CD4-positive, CD25-positive, alpha-beta regulatory T cell (primary cell): ENCODE results near the gene ACP7. TPM values are rescaled to one million over a fixed set of nuclear protein-coding genes. Genes with fewer than 3 reads are reported as not detected.
A peak's percentile ranks its signal among the peaks of the same experiment; 100 is the strongest.

Experiments used
- ATAC-seq, 2 donors: fragments of 150-1000 bp; cut with Tn5 transposase; one replicate each; pipeline ENCODE4 v1.10.0; 2021; ENCODE audit warnings: low read depth in 2 of 2, moderate number of reproducible peaks in 2 of 2, moderate library complexity in 1 of 2
- DNase-seq, 3 donors: peaks; one replicate each; pipeline versions ENCODE4 v3.0.0 to v3.0.0-alpha.2; 2012 to 2022; ENCODE audit warnings: mixed read lengths in 1 of 3
- H3K27ac ChIP-seq: one replicate; pipeline ENCODE4 v1.7.0; 2013; ENCODE audit warnings: mild to moderate bottlenecking, low read length; ENCODE audit not compliant: insufficient read depth, poor library complexity, severe bottlenecking
- H3K27me3 ChIP-seq: one replicate; pipeline ENCODE4 v1.7.0; 2013; ENCODE audit warnings: low read length; ENCODE audit not compliant: control insufficient read depth, insufficient read depth
- H3K36me3 ChIP-seq: one replicate; pipeline ENCODE4 v1.7.0; 2013; ENCODE audit warnings: mild to moderate bottlenecking, low read length, moderate library complexity; ENCODE audit not compliant: control insufficient read depth, insufficient read depth
- H3K4me1 ChIP-seq: 2 replicates; pipeline ENCODE4 v1.7.0; 2013; ENCODE audit warnings: mild to moderate bottlenecking, low read length; ENCODE audit not compliant: insufficient read depth, control insufficient read depth, poor library complexity, severe bottlenecking
- H3K4me3 ChIP-seq: one replicate; pipeline ENCODE4 v1.7.0; 2013; ENCODE audit warnings: low read depth, mild to moderate bottlenecking, low read length, moderate library complexity
- H3K9me3 ChIP-seq, 2 experiments: 1 replicate in 1 of 2; 2 replicates in 1 of 2; pipeline ENCODE4 v1.7.0; 2013; ENCODE audit warnings: low read length in 2 of 2, mild to moderate bottlenecking in 1 of 2, moderate library complexity in 1 of 2; ENCODE audit not compliant: control insufficient read depth in 2 of 2
- H3K27ac Mint-ChIP-seq, 3 donors: one replicate each; pipeline ENCODE4 v1.8.0; 2020 to 2022; ENCODE audit warnings: mild to moderate bottlenecking in 3 of 3, mixed read lengths in 3 of 3, moderate library complexity in 2 of 3
- H3K27me3 Mint-ChIP-seq: one replicate; pipeline ENCODE4 v1.8.0; 2022; ENCODE audit warnings: mild to moderate bottlenecking, mixed read lengths
- H3K36me3 Mint-ChIP-seq: one replicate; pipeline ENCODE4 v1.8.0; 2020; ENCODE audit warnings: mixed read lengths
- H3K4me1 Mint-ChIP-seq, 4 donors: one replicate each; pipeline ENCODE4 v1.8.0; 2020 to 2022; ENCODE audit warnings: mixed read lengths in 4 of 4, mild to moderate bottlenecking in 1 of 4
- H3K4me3 Mint-ChIP-seq, 4 donors: one replicate each; pipeline ENCODE4 v1.8.0; 2020 to 2022; ENCODE audit warnings: mild to moderate bottlenecking in 4 of 4, mixed read lengths in 4 of 4, moderate library complexity in 3 of 4
- H3K9me3 Mint-ChIP-seq, 7 donors: one replicate each; pipeline ENCODE4 v1.8.0; 2020 to 2022; ENCODE audit warnings: mixed read lengths in 7 of 7, mild to moderate bottlenecking in 3 of 7, moderate library complexity in 2 of 7
- polyA plus RNA-seq, 4 donors: library from polyadenylated mRNA; unstranded; fragments of 300-500 nt; fragmentation: Illumina TruSeq; gene quantifications; one replicate each; pipeline ENCODE4 v1.2.3, GENCODE V29; 2021
- total RNA-seq: library from RNA; stranded (reverse); gene quantifications from one replicate; pipeline ENCODE4 v1.2.3, GENCODE V29; 2022

Gene ACP7
- total and polyA plus RNA-seq, 5 donors from 2014 or later, result not detected

GRCh38 chr19:39078436-39079200 lies 5.5 kb upstream of the ACP7 start:
- Mint-ChIP-seq H3K27me3 (peaks cover 44% of the 10 kb centered on the region), H3K27ac (no peak overlapping the region), H3K4me3 (no peak overlapping the region), H3K4me1 (peaks cover 3 to 29% (median 11%) of the 10 kb centered on the region in 4 donors), H3K9me3 (peaks cover 0 to 1% (median 0%) of the 10 kb centered on the region in 7 donors), H3K36me3 (no peaks in the 10 kb centered on the region)
- Histone ChIP-seq H3K4me1 (peaks cover 16% of the 10 kb centered on the region), H3K36me3 (no peaks in the 10 kb centered on the region), H3K4me3 (no peak overlapping the region), H3K27me3 (peaks cover 18% of the 10 kb centered on the region), H3K9me3 (no peaks in the 10 kb centered on the region), H3K27ac (no peak overlapping the region)
- ATAC-seq (no peak), DNase-seq (no peak)

GRCh38 chr19:39080431-39080830 lies 3.7 kb upstream of the ACP7 start:
- H3K27ac ChIP-seq, result no peak overlapping the region
- no peak overlapping the region for H3K27ac Mint-ChIP-seq
- H3K9me3 ChIP-seq, result no peaks in the 10 kb centered on the region
- DNase-seq, result no peak
- peaks cover 0 to 30% (median 5%) of the 10 kb centered on the region in 4 donors for H3K4me1 Mint-ChIP-seq
- no peak overlapping the region for H3K4me3 Mint-ChIP-seq
- peaks cover 0 to 1% (median 0%) of the 10 kb centered on the region in 7 donors for H3K9me3 Mint-ChIP-seq
- no peaks in the 10 kb centered on the region for H3K36me3 Mint-ChIP-seq
- H3K27me3 Mint-ChIP-seq, result peaks cover 56% of the 10 kb centered on the region
- H3K4me1 ChIP-seq, result peaks cover 14% of the 10 kb centered on the region
- H3K36me3 ChIP-seq, result no peaks in the 10 kb centered on the region
- no peak for ATAC-seq
- peaks cover 27% of the 10 kb centered on the region for H3K27me3 ChIP-seq
- H3K4me3 ChIP-seq, result no peak overlapping the region

- Mint-ChIP-seq H3K36me3 (no peaks in the 10 kb centered on the region), H3K4me1 (peaks cover 0 to 29% (median 5%) of the 10 kb centered on the region in 4 donors), H3K27ac (no peak overlapping the region), H3K9me3 (no peaks in the 10 kb centered on the region), H3K27me3 (peaks cover 73% of the 10 kb centered on the region), H3K4me3 (no peak overlapping the region)
- Histone ChIP-seq H3K4me1 (peaks cover 14% of the 10 kb centered on the region), H3K27ac (no peak overlapping the region), H3K36me3 (no peaks in the 10 kb centered on the region), H3K27me3 (peaks cover 27% of the 10 kb centered on the region), H3K4me3 (no peak overlapping the region), H3K9me3 (no peaks in the 10 kb centered on the region)
- DNase-seq, result no peak
- no peak for ATAC-seq
These were observed 2.0 kb upstream of the ACP7 start for GRCh38 chr19:39082167-39082566.

GRCh38 chr19:39082745-39083598 lies 1.2 kb upstream of the ACP7 start:
- no peak for DNase-seq
- Histone ChIP-seq H3K36me3 (no peaks in the 10 kb centered on the region), H3K27me3 (peaks cover 27% of the 10 kb centered on the region), H3K4me1 (peaks cover 14% of the 10 kb centered on the region), H3K9me3 (no peaks in the 10 kb centered on the region), H3K4me3 (no peak overlapping the region), H3K27ac (no peak overlapping the region)
- H3K4me1 Mint-ChIP-seq, result peaks cover 0 to 29% (median 5%) of the 10 kb centered on the region in 4 donors
- peak overlapping the region in 3 of 4 donors; percentile 68 to 74 (median 71) for H3K4me3 Mint-ChIP-seq
- no peaks in the 10 kb centered on the region for H3K36me3 Mint-ChIP-seq
- peaks cover 79% of the 10 kb centered on the region for H3K27me3 Mint-ChIP-seq
- H3K27ac Mint-ChIP-seq, result peak overlapping the region in 1 of 3 donors; percentile 82
- no peaks in the 10 kb centered on the region for H3K9me3 Mint-ChIP-seq
- no peak for ATAC-seq

GRCh38 chr19:39083599-39083982 lies 577 bp upstream of the ACP7 start:
- no peak overlapping the region for H3K27ac ChIP-seq
- no peaks in the 10 kb centered on the region for H3K36me3 ChIP-seq
- H3K4me3 ChIP-seq, result no peak overlapping the region
- DNase-seq, result no peak
- H3K27me3 ChIP-seq, result peaks cover 25% of the 10 kb centered on the region
- Mint-ChIP-seq H3K27me3 (peaks cover 80% of the 10 kb centered on the region), H3K27ac (peak overlapping the region in 1 of 3 donors; percentile 82), H3K4me3 (peak overlapping the region in 3 of 4 donors; percentile 68 to 74 (median 71)), H3K4me1 (peaks cover 0 to 29% (median 5%) of the 10 kb centered on the region in 4 donors), H3K36me3 (no peaks in the 10 kb centered on the region), H3K9me3 (no peaks in the 10 kb centered on the region)
- no peak for ATAC-seq
- peaks cover 14% of the 10 kb centered on the region for H3K4me1 ChIP-seq
- H3K9me3 ChIP-seq, result no peaks in the 10 kb centered on the region

GRCh38 chr19:39084732-39085080 lies 538 bp downstream of the ACP7 start:
- Histone ChIP-seq H3K4me3 (no peak overlapping the region), H3K27me3 (peaks cover 27% of the 10 kb centered on the region), H3K9me3 (no peaks in the 10 kb centered on the region), H3K4me1 (peaks cover 14% of the 10 kb centered on the region), H3K36me3 (no peaks in the 10 kb centered on the region), H3K27ac (no peak overlapping the region)
- no peak for DNase-seq
- ATAC-seq, result no peak
- Mint-ChIP-seq H3K36me3 (no peaks in the 10 kb centered on the region), H3K4me1 (peaks cover 0 to 29% (median 5%) of the 10 kb centered on the region in 4 donors), H3K4me3 (peak overlapping the region in 2 of 4 donors; percentile 46 to 73), H3K27me3 (peaks cover 77% of the 10 kb centered on the region), H3K27ac (no peak overlapping the region), H3K9me3 (peaks cover 0 to 1% (median 0%) of the 10 kb centered on the region in 7 donors)

- Histone ChIP-seq H3K36me3 (no peaks in the 10 kb centered on the region), H3K27me3 (peaks cover 27% of the 10 kb centered on the region), H3K27ac (no peak overlapping the region), H3K9me3 (no peaks in the 10 kb centered on the region), H3K4me1 (peaks cover 14% of the 10 kb centered on the region), H3K4me3 (no peak overlapping the region)
- DNase-seq (no peak), ATAC-seq (no peak)
- peak overlapping the region in 2 of 4 donors; percentile 27 to 70 for H3K4me3 Mint-ChIP-seq
- H3K4me1 Mint-ChIP-seq, result peaks cover 0 to 29% (median 5%) of the 10 kb centered on the region in 4 donors
- peaks cover 77% of the 10 kb centered on the region for H3K27me3 Mint-ChIP-seq
- H3K27ac Mint-ChIP-seq, result peak overlapping the region in 1 of 3 donors; percentile 42
- no peaks in the 10 kb centered on the region for H3K36me3 Mint-ChIP-seq
- peaks cover 0 to 1% (median 0%) of the 10 kb centered on the region in 7 donors for H3K9me3 Mint-ChIP-seq
These were observed 1.2 kb downstream of the ACP7 start for GRCh38 chr19:39085392-39085791.
